HG03558 (cell line): Measurements from ENCODE around the gene TTLL10.
"Not testable (repeated sequence)": the region's sequence is repeated elsewhere in the genome, so short reads cannot be mapped to it uniquely, and the experiment has no call there.

ENCODE experiments used
- ATAC-seq: cut with Tn5 transposase; IDR thresholded peaks from one replicate; pipeline ENCODE4 v1.9.1; 2021; ENCODE audit warnings: moderate number of reproducible peaks; ENCODE audit not compliant: unreplicated experiment; ENCODE audit errors: extremely low read depth

TTLL10 gene

DNA sequence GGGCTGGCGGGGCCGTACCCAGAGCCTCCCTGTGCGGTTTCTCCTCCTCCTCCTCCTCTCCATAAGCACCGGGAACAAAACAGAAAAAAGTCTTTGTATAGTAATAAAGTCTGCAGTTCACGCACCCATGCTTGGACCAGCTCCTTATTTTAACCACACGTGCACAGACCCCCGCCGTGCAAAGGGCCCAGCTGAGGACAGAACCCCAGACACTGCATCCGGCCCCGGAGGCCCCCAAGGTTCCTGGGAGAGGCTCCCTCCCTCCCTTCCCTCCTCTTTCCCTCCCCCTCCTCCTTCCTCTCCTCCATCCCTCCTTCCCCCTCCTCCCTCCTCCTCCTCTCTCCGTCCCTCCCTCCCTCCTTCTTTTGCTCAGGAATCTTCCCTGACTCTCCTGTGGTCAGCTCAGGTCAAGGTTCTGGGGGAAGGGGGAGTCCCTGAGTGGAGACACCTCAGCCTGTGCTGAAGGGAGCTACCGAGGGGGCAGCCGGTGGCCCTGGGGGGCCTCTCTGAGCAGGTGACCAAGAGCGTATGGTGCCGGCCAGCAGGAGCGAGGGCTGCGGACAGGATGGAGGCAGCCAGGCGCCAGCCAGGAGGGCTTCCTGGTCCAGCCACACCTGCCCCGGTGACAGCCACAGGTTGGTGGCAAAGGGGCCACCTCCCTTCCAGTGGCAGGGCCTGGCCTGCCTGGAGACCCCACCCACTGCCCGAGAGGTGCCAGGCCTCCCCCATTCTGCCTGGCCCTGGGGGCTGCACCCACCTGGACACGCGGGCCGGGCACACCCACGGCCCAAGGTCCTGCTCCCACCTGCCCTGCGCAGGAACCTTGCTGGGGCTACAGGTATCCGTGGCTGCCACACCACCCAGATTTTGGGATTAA, 3.2 kb upstream of the TTLL10 start:
- no peak for ATAC-seq

DNA sequence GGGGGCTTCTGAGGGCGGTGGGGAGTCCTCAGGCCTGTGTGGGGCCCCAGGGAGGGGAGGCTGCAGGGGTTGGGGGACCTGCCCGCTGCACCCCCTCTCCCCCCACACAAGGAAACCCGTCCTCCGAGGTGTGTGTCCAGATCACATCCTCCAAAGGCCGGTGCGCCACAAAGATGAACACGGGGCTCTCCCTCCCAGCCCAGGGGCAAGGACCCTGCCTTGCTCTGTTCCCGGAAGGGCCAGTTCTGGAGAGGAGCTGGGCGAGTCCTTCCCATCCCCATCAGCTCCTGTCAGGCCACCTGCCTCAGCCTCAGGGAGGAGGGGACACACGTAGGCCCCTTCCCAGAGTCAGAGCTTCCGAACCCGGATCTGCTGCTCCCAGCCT, 2.5 kb upstream of the TTLL10 start:
- no peak for ATAC-seq

DNA sequence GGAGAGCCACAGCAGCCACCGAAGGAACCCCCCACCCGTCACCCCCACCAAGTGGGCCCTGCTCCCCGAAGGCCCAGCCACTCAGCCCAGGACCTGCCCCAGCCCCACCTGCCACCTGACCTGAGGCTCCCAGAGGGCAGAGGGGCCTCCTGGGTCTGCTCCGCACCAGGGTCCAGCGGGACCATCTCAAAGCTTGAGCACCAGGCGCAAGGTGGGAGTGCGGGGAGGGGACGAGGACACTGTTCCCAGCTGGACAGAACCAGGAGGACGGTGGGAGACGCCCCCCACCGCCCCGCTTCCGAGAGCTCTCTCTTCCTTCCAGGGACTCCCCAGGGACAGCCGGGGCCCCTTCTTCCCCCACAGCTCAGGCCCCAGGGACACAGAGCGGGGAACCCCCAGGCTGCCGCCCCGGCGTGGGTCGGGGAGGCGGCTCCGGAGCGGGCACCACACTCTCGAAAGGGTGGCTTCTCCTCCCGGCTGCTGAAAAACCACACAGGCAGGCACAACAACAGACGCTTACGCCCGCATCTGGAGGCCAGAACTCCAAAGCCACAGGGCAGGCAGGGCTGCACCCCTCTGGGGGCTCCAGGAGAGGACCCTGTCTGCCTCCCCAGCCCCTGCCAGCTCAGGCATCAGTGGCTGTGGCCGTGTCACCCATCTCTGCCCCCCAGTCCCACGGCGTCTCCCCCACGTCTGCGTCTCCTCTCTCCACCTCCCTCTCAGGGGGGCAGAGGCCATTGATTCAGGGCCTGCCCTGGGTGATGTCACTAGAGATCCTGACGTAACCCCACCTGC, 1.9 kb upstream of the TTLL10 start:
- ATAC-seq: no peak

- ATAC-seq: no peak
Observed at GRCh38 chr1:1173061-1173792, 453 bp upstream of the TTLL10 start.

- no peak for ATAC-seq
Observed at GRCh38 chr1:1175221-1176062, 1.8 kb downstream of the TTLL10 start.

DNA sequence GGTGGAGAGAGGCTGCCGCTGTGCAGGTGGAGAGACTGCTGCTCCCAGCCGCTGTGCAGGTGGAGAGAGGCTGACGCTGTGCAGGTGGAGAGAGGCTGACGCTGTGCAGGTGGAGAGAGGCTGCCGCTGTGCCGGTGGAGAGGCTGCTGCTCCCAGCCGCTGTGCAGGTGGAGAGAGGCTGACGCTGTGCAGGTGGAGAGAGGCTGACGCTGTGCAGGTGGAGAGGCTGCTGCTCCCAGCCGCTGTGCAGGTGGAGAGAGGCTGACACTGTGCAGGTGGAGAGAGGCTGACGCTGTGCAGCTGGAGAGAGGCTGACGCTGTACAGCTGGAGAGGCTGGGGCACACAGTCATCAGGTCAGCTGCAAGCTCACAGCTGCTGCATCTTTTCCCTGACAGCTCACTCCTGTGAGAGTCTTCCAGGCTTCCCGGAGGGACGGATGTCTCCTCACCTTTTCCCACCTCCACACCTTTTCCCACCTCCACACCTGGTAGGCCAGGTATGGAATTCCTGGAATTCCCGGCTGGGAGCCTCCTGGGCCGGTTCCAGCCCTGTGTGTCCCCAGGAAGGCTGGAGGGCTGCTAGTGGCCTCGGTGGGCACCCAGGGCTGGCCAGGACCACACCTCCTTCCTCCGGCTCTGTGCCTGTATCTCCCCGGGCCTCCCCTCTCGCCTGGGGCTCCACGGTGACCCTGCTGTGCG, 2.5 kb downstream of the TTLL10 start:
- ATAC-seq: not testable (repeated sequence)

DNA sequence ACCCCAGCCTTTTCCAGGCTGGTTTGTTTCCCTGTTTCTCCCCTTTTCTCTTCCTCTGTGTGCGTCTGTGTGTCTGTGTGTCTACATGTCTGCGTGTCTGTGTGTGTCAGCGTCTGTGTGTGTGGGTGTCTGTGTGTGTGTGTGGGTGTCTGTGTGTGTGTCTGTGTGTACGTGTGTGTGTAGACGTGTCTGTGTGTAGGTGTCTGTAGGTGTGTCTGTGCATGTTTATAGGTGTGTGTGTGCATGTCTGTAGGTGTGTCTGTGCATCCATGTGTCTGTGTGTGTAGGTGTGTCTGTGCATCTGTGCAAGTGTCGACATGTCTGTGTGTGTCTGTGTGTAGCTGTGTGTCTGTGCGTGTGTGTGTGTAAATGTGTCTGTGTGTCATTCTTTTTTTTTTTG, 3.3 kb downstream of the TTLL10 start:
- no peak for ATAC-seq

GRCh38 chr1:1177452-1178206, 3.9 kb downstream of the TTLL10 start:
- no peak for ATAC-seq

- no peak for ATAC-seq
Observed at GRCh38 chr1:1178794-1179331, 5.2 kb downstream of the TTLL10 start.

DNA sequence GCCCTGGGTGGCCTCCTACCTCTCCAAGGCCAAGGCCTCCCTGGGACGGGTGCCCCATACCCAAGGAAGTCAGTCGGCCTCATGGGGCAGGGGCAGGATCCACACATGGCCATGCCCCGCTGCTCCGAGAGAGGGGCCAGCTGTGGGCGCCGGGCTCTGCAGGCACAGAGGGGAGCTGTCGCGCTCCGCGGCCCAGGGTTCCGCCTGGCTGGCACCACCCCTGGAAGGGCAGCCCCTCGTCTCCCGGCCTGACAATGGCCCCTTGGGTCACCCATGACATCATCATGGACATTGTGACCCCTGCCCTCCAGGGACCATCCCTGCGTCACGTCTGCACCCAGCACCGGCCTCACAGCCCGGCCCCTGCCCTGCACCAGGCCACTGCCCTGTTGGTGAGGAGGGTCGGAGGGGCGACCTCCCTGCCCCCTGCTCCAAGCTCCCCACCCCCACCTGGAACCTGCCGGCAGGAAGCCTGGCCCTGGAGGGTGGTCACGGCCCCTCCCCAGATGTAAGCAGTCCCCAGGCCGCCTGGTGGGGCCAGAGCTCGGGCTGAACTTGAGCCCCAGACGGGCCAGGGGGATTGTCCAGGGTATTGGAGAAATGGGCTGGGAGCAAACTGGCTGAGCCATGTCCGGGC, 5.8 kb downstream of the TTLL10 start:
- no peak for ATAC-seq

DNA sequence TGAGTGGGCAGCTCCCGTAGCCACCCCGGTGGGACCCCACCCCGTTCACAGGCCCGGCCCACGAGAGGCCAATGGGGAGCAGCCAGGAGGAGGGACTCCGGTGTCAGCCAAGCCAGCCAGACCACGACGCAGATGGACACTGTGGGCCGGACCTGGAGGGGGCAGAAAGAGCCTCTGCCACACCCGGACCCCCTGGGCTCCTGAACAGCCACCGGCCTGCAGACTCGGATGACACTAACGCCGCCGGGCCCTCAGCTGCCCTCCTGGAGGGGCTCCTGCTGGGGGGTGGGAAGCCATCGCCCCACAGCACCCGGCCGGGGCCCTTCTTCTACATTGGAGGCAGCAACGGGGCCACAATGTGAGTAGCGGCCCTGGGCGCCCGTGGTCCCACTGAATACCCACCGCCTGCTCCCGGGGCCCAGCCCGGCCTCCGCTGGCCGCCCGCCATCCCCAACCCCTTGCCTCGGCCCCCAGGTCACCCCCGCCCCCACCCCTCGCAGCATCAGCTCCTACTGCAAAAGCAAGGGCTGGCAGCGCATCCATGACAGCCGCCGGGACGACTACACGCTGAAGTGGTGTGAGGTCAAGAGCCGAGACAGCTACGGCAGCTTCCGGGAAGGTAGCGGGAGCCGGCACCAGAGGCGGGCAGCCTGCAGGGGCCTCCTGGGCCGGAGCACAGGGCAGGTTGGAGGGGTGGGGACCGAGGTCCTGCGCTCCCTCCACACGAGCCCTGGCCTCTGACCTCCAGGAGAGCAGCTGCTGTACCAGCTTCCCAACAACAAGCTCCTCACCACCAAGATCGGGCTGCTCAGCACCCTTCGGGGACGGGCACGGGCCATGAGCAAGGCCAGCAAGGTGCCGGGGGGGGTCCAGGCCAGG, 6.5 kb downstream of the TTLL10 start:
- ATAC-seq: no peak

GRCh38 chr1:1181129-1181937, 7.7 kb downstream of the TTLL10 start:
- no peak for ATAC-seq

DNA sequence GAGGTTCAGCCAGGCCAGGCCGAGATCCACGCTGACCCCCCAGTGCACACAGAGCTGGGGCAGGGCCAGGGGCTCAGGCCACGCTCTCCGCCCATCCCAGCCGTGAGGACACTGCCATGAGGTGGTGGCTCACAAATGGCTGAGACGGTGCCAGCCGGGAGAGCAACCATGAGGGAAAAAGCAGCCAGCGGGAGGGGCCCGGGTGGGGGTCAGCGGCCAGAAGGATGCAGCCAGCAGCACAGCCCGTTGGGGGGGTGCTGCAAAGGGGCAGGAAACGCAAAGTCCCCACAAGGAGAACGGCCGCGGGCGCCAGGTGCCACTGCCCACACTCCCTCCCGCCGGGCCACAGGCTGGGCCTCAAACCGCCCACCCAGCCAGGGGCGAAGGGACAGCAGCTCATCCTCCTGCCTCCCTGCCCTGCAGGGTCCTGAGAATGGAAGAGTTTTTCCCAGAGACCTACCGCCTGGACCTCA, 8.3 kb downstream of the TTLL10 start:
- no peak for ATAC-seq

DNA sequence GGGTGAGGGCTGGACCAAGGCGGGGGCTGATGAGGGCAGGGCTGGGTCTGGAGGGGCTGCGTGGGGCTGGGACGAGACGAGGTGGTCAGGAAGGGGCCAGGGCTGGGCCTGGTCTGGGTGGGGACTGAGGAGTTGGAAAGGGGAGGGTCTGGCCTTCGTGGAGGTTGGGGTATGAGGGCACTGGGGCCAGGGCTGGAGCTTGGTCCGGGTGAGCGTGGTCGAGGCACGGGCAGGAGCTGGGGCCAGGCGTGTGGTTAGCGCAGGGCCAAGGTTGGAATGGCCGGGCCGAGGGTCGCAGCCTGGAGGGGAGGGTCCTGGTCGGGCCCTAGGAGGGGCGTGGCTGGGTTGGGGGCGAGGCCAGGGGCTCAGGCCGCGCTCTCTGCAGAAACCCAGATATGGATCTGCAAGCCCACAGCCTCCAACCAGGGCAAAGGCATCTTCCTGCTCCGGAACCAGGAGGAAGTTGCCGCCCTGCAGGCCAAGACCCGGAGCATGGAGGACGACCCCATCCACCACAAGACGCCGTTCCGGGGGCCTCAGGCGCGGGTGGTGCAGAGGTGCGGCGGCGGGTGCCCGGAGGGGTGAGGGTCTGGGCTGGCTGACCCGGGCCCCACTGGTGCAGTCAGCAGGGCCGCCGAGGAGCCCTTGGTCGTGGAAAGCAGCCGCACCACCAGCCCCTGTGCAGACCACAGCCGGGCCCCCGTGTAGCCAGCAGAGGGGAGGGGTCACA, 9.0 kb downstream of the TTLL10 start:
- ATAC-seq: no peak

- ATAC-seq: no peak
Observed at GRCh38 chr1:1183221-1183747, 9.6 kb downstream of the TTLL10 start.
